IPS DF 6.9 (cell line): ENCODE data around the gene CCDC200.

Experiments
- DNase-seq: peaks from one replicate; pipeline ENCODE4 v3.0.0-alpha.2; 2013; ENCODE audit warnings: low read depth, low spot score
- H3K27ac ChIP-seq: one replicate; pipeline ENCODE4 v1.5.1; 2013; ENCODE audit warnings: low read length, control low read depth
- H3K27me3 ChIP-seq: 2 replicates; pipeline ENCODE4 v1.6.1; 2013; ENCODE audit warnings: mild to moderate bottlenecking, low read length; ENCODE audit not compliant: control insufficient read depth, insufficient read depth
- H3K36me3 ChIP-seq: 2 replicates; pipeline ENCODE4 v1.6.1; 2013; ENCODE audit warnings: low read length; ENCODE audit not compliant: control insufficient read depth, insufficient read depth
- H3K4me1 ChIP-seq: 2 replicates; pipeline ENCODE4 v1.6.1; 2013; ENCODE audit warnings: low read length; ENCODE audit not compliant: control insufficient read depth, insufficient read depth
- H3K4me3 ChIP-seq: 2 replicates; pipeline ENCODE4 v1.5.1; 2013; ENCODE audit warnings: mild to moderate bottlenecking, low read length
- H3K9me3 ChIP-seq: 2 replicates; pipeline ENCODE4 v1.6.1; 2013; ENCODE audit warnings: low read length, inconsistent platforms; ENCODE audit not compliant: control insufficient read depth, insufficient read depth
- WGBS: extraction: QIAGEN DNeasy Blood & Tissue Kit; methylation state at CpG from one replicate; pipeline ENCODE4 v1.1.7; 2013; ENCODE audit warnings: mixed read lengths, missing lambda C conversion rate; ENCODE audit not compliant: insufficient read length, insufficient coverage; 5-methylcytosine and 5-hydroxymethylcytosine counted together

The CCDC200 gene

DNA sequence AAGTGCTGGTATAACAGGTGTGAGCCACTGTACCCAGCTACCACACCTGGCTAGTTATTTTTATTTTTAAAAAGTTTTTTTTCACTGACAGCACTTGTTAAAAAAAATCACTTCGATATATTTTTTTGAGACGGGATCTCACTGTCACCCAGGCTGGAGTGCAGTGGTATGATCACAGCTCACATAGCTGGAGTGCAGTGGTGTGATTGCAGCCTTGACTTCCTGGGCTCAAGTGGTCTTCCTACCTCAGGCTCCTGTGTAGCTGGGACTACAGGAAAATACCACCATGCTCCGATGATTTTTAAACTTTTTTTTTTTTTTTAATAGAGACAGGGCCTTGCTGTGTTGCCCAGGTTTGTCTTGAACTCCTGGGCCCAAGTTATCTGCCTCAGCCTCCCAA, 44.5 kb downstream of the CCDC200 start:
- Histone ChIP-seq H3K4me1 (no peaks in the 10 kb centered on the region; the same call in 1 of the 2 replicates), H3K9me3 (no peaks in the 10 kb centered on the region), H3K27me3 (no peaks in the 10 kb centered on the region), H3K27ac (no peak overlapping the region), H3K36me3 (no peaks in the 10 kb centered on the region; the same call in 1 of the 2 replicates), H3K4me3 (no peak overlapping the region)
- DNase-seq: no peak
- no CpG with 5 or more reads among the region's 3 CpGs for WGBS

- DNase-seq: no peak
- H3K27ac ChIP-seq: no peak overlapping the region
- no peaks in the 10 kb centered on the region for H3K27me3 ChIP-seq
- no peaks in the 10 kb centered on the region for H3K9me3 ChIP-seq
- no peaks in the 10 kb centered on the region; the same call in 1 of the 2 replicates for H3K36me3 ChIP-seq
- no peak overlapping the region for H3K4me3 ChIP-seq
- no peaks in the 10 kb centered on the region for H3K4me1 ChIP-seq
- no CpG with 5 or more reads among the region's 2 CpGs for WGBS
Observed at GRCh38 chr17:43176119-43176570, 52.3 kb downstream of the CCDC200 start.

GRCh38 chr17:43175213-43176118, 53.0 kb downstream of the CCDC200 start:
- no peaks in the 10 kb centered on the region; the same call in 1 of the 2 replicates for H3K36me3 ChIP-seq
- no peaks in the 10 kb centered on the region for H3K27me3 ChIP-seq
- H3K4me1 ChIP-seq: no peaks in the 10 kb centered on the region
- no peak overlapping the region for H3K4me3 ChIP-seq
- H3K9me3 ChIP-seq: no peaks in the 10 kb centered on the region
- no peak for DNase-seq
- H3K27ac ChIP-seq: no peak overlapping the region
- WGBS: no CpG with 5 or more reads among the region's 4 CpGs

DNA sequence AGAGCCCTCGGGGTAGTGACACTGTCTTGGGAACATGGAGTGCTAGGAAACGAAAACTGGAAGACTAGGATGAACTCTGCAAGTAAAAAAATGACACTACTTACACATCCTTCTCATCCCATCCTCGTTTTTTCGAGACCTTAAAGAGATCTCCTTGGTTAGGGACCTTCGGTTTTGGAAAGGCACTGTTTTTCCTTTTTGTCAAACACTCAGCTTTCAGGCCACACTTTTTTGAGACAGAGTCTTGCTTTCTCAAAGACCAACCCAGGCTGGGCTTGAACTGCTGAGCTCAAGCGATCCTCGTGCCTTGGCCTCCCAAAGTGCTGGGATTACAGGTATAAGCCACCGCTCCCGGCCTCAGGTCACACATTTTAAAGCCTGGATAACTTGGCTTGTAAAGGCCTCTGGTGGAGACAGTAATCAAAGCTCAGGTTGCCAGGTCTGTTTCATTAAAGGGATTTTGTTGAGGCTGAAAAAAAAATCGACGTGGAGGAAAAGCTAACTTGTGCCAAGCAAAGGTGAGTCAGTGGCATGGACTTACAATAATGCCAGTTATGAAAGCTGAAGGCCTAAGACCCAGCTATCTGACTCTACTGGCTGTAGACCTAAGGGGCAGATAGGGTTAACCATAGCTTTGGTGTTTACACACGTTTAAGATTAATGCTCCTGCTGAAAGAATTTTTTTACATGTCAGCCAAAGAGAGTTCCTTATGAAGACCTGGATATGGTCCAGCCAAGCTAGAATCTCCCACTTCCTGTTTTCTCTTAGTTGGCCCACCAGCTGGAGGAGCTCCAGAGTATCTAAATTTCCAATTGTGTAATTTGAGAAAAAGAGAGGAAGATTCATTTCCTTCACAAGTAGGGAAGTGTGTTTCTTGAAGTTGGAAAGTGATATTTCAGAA, 56.6 kb downstream of the CCDC200 start:
- no CpG with 5 or more reads among the region's 12 CpGs for WGBS
- Histone ChIP-seq H3K27me3 (no peaks in the 10 kb centered on the region), H3K4me1 (no peaks in the 10 kb centered on the region), H3K27ac (no peak overlapping the region), H3K9me3 (no peaks in the 10 kb centered on the region), H3K4me3 (peak overlapping the region; percentile 96; the same call in 1 of the 2 replicates), H3K36me3 (no peaks in the 10 kb centered on the region; the same call in 1 of the 2 replicates)
- no peak for DNase-seq
